Measurements from ENCODE around the gene XCL1.
"Not testable (repeated sequence)": the region's sequence is repeated elsewhere in the genome, so short reads cannot be mapped to it uniquely, and the experiment has no call there.

Gene XCL1, protein sequence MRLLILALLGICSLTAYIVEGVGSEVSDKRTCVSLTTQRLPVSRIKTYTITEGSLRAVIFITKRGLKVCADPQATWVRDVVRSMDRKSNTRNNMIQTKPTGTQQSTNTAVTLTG

DNA sequence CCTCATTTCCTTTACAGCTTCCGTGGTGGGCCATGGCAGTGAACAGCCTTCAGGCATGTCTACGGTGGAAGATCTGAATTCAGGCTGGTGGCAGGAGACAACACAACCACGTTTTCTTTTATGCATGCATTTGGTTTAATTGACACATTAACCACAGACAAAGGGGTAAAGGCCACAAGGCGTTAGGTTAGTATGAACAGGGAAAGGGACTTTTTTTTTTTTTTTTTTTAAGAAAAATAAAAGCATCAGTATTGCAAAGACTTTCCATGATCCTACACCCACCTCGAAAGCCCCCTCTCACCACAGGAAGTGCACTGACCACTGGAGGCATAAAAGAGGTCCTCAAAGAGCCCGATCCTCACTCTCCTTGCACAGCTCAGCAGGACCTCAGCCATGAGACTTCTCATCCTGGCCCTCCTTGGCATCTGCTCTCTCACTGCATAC is at the start of gene XCL1:
Gene XCL1, plus strand, starts transcription at position 361 of the 444 bp plus-strand sequence. Its CDS starts 33 bp downstream, at position 394.
- not testable (repeated sequence) for DNase-seq

DNA sequence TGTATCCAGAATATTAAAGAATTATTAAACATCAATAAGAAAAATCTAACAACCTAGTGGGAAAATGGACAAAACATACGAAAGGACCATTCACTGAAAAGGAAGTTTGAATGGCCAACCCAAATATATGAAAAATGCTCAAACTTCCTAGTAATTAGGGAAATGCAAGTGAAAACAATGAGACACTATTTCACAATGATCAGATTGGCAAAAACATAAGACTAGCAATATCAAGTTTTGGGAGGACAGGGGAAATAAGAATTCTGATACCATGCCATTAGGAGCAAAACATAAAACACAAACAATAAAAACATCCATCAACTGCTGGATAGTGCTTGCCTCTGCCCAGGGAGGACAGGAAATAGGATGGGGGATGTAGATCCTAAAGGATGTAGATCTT is 46.9 kb upstream of the XCL1 start:
- no peak for DNase-seq

DNA sequence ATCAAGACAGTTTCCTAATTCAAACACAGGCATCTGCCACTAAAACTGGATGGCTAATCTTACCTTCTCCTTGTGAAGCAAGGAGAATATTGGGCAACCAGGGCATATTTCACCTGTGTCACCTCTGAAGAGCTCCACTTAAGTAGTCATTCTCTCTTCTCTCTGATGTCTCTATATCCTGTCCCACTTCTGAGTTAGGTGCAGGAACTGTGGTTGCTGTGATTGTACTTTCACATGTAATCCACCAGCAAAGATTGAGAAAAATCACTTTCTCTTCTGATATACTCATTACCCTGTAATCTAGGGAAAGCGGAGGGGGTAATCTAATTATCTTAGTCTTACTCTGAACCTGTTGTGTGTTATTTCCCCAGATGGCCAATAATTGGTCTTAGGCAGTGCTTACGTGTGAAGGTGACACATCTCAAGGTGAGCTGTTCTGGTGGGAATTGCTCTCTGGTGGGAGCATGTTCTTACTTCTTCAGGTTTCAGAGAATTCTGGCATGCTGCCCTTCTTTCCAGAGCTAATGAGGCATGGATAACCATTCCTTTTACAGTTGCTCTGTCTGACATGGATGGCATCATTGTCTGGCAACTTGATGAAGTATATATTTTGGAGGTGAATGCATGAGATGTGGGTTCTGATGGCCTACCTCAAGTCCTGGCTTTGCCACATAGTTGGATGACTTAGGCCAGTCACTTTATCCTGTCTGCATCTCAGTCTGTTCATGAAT is 44.6 kb upstream of the XCL1 start:
- no peak for DNase-seq

DNA sequence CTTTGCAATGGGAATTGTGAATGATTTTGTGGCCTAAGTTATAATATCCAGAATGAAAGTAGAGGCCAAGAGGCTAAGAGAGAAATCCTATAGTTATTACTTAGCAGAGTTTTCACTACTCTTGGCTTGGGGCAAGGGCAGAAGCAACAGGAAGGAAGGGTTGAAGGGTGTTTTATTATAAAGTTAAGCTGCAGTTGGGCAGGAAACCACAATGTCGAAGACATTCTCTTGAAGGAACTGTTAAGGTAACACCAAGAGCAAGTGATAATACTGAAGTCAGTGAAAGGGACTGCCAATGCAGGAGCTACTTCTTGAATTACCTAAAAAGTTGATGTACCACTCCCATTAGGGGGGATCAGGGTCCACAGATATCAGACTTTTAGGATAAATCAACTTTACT is 40.9 kb upstream of the XCL1 start:
- DNase-seq: no peak

DNA sequence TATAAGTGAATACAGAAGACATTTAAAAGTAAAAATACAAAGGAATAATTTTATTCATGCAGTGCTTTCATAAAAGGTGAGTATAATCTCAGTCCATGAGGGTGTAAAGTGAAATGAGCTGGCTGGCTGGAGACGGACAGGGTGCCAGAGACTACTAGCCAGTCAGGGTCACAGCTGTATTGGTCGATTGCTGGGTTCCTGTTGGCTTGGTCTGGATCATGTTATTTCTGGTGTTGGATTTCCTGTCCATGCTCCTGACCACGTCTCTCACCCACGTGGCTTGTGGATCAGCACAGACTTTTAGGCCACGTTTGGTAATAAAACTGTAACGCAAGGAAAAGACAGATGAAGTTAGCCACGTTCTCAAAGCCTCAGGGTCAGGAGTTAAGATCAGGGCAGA is 35.6 kb upstream of the XCL1 start:
- not testable (repeated sequence) for DNase-seq

DNA sequence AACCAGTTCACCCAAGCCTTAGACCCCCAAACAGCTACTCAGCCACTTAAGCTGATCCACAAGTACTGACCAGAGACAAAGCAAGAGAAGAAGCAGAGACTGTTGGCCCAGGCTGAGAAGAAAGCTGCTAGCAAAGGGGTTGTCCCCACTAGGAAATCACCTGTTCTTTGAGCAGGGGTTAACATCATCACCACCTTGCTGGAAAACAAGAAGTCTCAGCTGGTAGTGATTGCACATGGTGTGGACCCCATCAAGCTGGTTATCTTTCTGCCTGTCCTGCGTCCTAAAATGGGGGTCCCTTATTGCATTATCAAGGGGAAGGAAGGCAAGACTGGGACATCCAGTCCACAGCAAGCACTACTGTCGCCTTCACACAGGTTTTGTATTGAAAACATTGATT is 33.4 kb upstream of the XCL1 start:
- DNase-seq: not testable (repeated sequence)

DNA sequence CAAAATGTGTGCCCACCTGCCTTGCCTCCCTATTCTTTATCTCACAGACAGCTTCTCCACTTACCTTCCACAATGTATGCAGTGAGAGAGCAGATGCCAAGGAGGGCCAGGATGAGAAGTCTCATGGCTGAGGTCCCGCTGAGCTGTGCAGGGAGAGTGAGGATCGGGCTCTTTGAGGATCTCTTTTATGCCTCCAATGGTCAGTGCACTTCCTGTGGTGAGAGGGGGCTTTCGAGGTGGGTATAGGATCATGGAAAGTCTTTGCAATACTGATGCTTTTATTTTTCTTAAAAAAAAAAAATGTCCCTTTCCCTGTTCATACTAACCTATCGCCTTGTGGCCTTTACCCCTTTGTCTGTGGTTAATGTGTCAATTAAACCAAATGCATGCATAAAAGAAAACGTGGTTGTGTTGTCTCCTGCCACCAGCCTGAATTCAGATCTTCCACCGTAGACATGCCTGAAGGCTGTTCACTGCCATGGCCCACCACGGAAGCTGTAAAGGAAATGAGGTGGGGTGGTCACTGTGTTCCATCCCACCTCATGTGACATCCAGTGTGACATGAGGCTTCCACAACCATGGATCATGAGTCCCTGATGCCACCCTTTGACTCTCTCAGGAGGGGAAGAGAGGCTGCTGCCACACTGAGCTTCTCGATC is 32.4 kb upstream of the XCL1 start, which contains the start of gene XCL2:
Gene XCL2, minus strand, starts transcription at position 158 of the 659 bp plus-strand sequence. Its CDS starts 33 bp downstream, at position 125.
- not testable (repeated sequence) for DNase-seq

DNA sequence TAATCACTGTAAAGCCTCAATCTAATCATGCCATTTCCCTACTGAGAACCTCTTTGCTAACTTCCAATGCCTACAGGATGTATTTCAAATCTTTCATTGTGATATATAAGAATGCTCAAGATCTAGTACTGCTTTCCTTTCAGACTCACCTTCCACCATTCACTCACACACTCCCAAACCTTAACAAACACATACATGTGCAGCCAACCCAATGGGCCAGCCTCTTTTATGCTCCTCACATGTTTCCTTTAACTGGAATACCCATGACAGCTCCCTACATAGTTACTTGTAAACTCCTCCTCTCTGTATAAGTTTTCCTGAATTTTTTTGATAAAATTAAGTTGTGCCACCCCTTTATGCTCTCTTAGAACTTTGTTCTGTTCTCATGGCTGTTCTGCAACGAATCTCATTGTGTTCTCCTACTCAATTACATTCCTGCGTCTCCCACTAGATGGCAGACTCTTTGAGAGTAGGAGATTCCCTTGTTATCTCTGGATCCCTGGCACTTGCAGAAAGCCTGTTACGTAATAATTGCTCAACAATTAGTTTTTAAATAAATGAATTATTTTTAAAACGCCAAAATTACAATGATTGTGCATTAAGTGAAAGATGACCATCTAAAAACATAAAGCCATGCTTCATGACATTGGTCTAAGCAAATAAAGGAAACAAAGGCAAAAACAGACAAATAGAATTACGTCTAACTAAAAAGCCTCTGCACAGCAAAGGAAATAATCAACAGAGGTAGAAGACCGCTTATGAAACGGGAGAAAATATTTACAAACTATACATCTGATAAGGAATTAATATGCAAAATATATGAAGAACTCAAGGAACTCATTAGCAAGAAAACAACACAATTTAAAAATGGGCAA is 30.5 kb upstream of the XCL1 start:
- DNase-seq: not testable (repeated sequence)

DNA sequence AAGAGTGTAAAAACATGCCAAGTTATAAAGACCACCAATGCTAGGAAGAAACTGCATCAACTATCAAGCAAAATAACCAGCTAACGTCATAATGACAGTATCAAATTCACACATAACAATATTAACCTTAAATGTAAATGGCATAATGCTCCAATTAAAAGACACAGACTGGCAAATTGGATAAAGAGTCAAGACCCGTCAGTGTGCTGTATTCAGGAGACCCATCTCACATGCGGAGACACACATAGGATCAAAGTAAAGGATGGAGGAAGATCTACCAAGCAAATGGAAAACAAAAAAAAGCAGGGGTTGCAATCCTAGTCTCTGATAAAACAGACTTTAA is 29.9 kb upstream of the XCL1 start:
- not testable (repeated sequence) for DNase-seq

DNA sequence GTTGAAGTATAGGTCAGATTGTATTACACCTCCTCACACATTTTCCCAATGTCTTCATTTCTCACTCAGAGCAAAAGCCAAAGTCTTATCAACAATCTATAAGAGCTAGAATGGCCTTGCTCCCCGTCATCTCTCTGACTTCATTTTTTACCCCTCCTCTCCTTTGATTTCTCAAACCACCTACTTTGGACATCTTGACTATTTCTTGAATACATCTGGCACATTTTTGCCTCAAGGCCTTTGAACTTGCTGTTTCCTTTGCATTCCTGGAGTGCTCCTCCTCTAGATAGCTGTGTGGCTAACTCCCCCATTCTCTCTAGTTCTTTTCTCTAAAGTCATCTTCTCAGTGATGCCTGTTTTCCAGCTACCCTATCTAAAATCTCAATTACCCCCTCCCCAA is 25.4 kb upstream of the XCL1 start:
- DNase-seq: no peak

DNA sequence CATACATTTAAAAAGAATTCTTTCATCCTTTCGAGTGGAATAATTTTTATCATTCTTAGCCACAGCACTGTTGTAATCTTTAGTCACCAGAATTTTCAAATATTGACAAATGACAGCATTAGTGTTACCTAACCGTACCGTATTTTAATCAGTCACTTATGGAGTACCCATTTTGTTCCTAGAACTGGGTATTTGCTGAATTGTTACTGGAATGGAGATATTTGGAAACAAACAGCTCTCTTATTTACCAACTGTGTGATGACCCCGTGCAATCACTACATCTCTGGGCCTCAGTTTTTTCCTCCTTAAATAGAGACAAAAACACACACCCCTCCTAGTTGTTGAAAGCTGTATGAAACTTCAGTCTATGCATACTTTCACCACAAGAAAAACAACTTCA is 24.7 kb upstream of the XCL1 start:
- DNase-seq: no peak

DNA sequence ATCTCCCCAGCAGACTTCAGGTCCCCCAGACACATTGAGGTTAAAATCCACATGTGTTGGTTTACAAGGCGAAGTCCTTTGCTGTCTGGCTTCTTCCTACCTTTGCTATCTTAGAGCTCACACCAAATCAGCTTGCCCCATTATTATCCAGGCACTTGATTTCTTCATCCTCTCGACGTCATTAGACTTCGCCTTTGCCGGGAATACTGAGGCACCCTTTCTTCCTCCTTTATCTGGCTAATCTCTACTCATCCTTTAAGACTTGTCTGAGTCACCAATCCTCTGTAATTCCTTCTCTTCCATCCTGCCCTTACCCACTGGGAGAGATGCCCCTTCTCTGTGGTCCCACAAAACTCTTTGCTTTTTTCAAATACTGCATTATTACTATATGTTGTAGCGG is 23.4 kb upstream of the XCL1 start:
- DNase-seq: no peak

DNA sequence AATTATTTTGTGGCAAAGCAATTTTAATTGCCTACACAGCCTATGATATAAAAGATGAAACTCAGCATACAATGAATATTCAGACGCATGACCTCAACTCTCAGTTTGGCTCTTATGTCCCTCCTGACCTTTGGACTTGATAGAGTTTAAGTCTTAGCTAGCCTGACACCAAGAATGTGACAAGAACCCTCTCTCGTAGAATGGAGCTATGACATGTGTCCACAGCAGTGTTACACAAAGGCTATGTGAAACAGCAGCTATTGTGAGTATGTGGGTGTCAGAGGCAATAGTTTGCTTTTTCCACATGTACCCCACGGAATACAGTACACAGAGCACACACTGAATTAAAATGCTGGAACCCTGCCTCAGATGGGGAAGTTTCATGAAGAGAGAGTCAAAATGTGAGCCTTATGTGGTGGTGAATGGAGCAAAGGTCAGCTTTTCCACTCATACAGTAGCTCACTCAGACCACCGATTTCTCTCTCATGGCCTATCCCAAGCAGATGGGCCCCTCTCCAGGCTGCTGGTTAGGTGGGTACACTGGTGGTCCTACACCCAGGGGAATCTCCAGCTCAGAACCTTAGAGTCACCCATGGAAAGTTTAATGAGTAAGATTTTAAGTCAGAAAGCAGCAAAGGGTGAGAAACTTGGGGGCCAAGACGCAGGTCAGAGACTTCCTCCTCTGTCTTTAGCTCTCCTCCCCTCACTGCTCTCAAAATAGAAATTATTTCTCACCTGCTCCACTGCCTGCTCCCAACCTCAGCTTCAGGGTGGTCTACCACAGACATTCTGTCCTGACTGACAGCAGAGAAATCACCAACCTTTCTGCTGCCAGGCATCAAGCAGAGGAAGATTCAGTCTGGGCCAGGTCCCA is 22.5 kb upstream of the XCL1 start:
- no peak for DNase-seq

DNA sequence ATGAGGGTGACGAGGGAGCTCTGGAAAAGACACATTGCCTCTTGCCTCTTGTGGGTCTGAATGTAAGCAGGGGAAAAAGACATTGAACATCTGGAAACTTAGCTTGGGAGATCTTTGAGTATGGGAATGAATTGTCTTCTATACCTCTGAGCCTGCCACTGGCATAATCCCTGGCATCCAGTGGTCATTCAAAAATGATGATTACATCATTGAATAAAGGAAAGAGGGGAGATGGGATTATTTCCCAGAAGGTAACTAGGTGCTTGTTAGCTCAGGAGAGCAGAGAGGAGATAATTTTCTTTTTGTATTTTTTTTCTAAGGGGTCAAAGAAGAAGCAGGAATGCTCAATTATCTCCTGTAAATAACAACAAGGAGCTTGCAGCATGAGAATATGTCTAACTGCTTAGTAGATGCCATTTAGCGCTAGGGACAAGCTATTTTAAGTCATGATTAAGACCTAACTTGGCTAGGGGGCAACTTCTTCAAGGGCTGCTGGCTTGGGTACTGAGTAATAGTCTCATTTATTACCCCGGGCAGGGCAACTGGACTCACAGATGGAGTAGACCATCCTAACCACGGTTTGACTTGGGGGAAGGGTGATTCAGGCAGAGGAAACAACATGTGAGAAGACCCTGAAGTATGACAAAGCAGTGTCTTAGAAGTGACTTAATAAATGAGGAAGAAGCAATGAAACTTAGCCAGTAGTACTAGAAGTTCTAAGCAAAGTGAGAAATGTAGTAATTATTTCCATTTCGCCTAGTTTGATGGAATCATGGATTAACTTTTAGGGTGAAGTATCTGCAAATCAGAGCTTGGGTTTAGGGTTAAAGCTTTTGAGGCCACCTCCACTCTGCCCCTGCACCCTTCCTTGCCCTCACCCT is 21.6 kb upstream of the XCL1 start:
- no peak for DNase-seq

DNA sequence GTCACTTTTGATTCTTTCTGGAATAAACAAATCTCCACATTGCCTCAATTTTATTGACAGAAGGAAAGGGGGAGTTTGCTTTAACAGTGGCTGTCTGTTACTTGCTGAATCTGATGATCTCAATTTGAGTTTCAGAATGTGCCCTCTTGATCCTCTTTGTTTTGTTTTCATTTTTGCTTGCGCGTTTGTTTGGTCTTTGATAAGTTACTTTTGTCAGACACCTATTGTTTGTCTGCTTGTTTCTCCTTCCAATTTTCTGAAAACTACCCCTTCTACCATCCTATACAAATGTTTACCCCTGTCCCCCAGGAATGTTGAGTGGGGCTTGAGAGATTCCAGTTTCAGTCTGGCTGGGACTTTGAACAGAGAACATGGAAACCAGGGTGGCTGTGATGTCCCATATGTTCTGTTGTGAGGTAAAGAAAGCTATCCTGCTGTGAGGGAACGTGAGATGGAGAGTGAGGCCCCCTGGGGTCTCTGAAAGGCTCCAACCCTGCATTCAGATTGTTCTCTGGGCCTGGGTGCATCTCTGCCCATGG is 20.8 kb upstream of the XCL1 start:
- no peak for DNase-seq

DNA sequence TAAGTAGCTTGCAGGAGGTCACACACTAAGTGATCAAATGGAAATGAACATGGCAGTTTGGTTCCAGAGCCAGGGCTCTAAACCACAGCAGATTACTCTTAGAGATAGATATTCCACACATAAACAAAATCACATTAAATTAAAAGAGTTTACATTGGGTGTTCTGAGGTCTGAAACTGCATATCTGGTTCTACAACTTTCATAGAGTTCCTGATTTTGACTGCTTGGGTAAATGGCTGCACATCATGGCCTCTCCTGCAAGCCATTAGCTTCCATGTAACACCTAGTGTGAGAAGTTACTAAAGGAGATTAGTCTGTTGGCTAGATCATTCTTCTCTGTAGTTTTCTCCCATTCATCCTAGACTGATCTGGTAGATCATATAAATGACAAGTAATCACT is 19.8 kb upstream of the XCL1 start:
- DNase-seq: no peak

DNA sequence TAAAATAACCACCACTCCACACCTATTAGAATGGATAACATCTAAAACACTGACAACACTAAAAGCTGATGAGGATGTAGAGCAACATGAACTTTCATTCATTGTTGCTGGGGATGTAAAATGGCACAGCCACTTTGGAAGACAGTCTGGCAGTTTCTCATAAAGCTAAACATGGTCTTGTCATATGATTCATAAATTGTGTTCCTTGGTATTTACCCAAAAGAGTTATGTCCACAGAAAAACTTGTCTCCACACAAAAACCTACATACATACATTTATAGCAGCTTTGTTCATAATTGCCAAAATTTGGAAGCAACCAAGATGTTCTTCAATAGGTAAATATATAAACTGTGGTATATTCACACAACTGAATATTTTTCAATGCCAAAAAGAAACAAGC is 16.0 kb upstream of the XCL1 start:
- no peak for DNase-seq

DNA sequence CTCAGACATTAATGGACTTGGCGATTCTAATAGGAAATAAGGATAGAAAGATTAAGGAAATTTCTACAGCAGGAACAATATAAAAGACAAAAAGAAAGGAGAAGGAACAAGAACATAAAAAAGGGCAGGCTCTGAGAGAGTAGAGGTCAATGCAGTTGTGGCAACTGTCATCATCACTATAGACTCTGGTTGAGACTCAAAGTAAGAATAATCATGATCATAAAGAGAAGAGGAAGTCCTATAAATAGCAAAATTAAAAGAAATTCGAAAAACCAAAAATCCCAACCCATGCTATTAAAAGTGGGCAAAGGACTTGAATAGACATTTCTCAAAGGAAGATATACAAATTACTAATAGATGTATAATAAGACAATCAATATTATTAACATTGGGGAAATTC is 14.4 kb upstream of the XCL1 start:
- DNase-seq: no peak

DNA sequence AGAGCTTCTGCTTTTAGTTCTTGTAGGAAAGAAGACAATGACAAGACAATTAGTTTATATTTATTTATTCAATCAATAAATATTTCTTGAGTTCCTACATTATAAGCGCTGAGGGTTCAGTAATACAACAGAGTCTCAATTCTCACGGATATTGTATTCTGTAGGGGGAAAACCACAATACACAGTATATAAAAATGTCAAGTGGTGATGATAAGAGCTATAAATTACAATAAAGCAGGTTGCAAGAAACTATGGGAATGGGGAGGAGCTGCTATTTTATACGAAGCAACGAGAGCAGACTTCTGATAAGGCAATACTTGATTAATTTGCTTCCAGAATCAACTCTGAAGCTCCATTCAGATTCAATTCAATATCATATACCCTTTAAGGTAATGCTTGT is 10.6 kb upstream of the XCL1 start:
- no peak for DNase-seq

DNA sequence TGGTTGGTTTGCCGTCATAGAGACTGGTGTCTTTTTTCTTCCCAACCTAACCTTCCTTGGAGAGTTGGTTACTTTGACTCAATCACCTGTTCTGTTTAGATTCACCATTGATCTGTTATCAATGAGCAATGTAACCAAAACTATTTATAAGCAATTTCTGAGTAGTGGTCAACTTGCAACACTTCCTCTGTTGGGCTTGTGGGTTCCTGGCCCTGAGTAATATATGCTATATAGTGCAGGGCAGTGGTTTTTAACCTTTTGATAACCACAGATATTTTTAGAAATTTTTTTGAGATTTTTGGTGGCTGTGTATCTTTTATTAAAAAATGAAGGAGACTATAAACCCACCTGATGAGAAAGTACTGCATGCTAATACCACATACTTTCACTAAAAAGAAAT is 9.4 kb upstream of the XCL1 start:
- no peak for DNase-seq

DNA sequence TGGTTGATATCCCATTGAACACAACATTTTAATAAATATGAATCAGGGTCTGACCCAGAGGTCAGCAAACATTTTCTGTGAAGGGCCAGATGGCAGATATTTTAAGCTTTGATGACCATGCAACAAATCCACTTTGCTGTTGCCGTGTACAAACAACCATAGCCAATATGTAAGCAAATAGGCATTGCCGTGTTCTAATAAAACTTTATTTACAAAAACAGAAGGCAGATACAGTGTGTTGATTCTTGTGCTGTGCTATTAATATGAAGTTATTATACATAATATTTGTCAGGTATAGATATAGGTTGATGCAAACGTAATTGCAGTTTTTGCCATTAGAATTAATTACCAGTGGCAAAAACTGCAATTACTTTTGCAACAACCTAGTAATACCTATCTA is 8.8 kb upstream of the XCL1 start:
- no peak for DNase-seq
